ENCODE data around the gene SCTR.

Gene SCTR

DNA sequence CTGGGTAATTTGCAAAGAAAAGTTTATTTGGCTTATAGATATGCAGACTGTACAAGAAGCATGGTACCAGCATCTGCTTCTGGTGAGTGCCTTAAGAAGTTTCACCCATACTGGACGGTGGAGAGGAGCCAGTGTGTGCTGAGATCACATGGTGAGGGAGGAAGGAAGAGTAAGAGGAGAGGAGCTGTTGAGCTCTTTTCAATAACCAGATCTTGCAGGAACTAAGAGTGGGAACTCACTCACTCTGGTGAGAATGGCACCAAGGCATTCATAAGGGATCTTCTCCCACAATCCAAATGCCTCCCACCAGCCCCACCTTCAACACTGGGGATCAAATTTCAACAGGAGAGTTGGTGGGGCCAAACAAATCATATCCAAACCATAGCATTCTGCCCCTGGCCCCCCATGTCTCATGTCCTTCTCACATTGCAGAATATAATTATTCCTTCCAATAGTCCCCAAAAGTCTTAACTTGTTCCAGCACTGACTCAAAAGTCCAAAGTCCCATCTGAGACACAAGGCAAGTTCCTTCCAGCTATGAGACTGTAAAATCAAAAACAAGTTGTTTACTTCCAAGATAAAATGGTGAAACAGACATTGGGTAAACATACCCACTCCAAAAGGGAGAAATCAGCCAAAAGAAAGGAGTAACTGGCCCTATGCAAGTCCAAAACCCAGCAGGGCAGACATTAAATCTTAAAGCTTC, 104.3 kb downstream of the SCTR start:
- no peak for DNase-seq (ENCODE audit: low read depth in 1 of 2, low spot score in 1 of 2)
- H3K4me3 ChIP-seq (replicated peaks; ENCODE audit: insufficient read depth, low read length): no peak overlapping the region
- no peaks in the 10 kb centered on the region for H3K27me3 ChIP-seq (ENCODE audit: insufficient read depth, poor library complexity, severe bottlenecking)
- TF ChIP-seq, protein P1, sequence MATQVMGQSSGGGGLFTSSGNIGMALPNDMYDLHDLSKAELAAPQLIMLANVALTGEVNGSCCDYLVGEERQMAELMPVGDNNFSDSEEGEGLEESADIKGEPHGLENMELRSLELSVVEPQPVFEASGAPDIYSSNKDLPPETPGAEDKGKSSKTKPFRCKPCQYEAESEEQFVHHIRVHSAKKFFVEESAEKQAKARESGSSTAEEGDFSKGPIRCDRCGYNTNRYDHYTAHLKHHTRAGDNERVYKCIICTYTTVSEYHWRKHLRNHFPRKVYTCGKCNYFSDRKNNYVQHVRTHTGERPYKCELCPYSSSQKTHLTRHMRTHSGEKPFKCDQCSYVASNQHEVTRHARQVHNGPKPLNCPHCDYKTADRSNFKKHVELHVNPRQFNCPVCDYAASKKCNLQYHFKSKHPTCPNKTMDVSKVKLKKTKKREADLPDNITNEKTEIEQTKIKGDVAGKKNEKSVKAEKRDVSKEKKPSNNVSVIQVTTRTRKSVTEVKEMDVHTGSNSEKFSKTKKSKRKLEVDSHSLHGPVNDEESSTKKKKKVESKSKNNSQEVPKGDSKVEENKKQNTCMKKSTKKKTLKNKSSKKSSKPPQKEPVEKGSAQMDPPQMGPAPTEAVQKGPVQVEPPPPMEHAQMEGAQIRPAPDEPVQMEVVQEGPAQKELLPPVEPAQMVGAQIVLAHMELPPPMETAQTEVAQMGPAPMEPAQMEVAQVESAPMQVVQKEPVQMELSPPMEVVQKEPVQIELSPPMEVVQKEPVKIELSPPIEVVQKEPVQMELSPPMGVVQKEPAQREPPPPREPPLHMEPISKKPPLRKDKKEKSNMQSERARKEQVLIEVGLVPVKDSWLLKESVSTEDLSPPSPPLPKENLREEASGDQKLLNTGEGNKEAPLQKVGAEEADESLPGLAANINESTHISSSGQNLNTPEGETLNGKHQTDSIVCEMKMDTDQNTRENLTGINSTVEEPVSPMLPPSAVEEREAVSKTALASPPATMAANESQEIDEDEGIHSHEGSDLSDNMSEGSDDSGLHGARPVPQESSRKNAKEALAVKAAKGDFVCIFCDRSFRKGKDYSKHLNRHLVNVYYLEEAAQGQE (IDR thresholded peaks at IDR 0.05; ENCODE audit: insufficient replicate concordance, low read depth): no peak
- TF ChIP-seq GABPA (IDR thresholded peaks at IDR 0.05; ENCODE audit: low read depth) (no peak), POLR2AphosphoS5 (IDR thresholded peaks at IDR 0.05; ENCODE audit: low read depth) (no peak), SPI1 (IDR thresholded peaks at IDR 0.05; ENCODE audit: borderline replicate concordance, low read depth) (no peak)
- TF ChIP-seq, protein P2, sequence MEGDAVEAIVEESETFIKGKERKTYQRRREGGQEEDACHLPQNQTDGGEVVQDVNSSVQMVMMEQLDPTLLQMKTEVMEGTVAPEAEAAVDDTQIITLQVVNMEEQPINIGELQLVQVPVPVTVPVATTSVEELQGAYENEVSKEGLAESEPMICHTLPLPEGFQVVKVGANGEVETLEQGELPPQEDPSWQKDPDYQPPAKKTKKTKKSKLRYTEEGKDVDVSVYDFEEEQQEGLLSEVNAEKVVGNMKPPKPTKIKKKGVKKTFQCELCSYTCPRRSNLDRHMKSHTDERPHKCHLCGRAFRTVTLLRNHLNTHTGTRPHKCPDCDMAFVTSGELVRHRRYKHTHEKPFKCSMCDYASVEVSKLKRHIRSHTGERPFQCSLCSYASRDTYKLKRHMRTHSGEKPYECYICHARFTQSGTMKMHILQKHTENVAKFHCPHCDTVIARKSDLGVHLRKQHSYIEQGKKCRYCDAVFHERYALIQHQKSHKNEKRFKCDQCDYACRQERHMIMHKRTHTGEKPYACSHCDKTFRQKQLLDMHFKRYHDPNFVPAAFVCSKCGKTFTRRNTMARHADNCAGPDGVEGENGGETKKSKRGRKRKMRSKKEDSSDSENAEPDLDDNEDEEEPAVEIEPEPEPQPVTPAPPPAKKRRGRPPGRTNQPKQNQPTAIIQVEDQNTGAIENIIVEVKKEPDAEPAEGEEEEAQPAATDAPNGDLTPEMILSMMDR (IDR thresholded peaks at IDR 0.05; ENCODE audit: insufficient read depth, low read length): no peak
- no peak overlapping the region for H3K27ac ChIP-seq (replicated peaks)

DNA sequence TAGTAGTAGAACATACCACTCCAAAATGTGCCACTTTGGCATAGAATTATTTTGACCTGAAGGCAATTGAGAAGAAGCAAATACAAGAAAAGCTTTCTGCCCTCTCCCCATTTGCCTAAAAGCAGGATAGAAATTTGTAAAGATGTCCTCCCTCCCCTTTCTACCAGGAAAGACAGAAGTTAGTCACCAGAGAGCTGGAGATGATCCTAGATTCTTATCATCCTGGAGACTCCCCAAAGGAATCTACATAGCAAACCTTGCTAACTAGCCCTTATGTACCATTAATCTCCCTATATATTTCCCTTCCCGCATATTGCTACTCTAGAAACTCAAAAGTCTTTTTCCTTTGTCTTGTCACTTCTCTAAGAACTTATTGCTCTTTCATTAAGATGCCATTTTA, 105.2 kb downstream of the SCTR start:
- H3K27ac ChIP-seq (replicated peaks): no peak overlapping the region
- TF ChIP-seq GABPA (IDR thresholded peaks at IDR 0.05; ENCODE audit: low read depth) (no peak), POLR2AphosphoS5 (IDR thresholded peaks at IDR 0.05; ENCODE audit: low read depth) (no peak), SPI1 (IDR thresholded peaks at IDR 0.05; ENCODE audit: borderline replicate concordance, low read depth) (no peak)
- TF ChIP-seq, protein P1 (IDR thresholded peaks at IDR 0.05; ENCODE audit: insufficient replicate concordance, low read depth): no peak
- TF ChIP-seq, protein P2 (IDR thresholded peaks at IDR 0.05; ENCODE audit: insufficient read depth, low read length): no peak
- no peak overlapping the region for H3K4me3 ChIP-seq (replicated peaks; ENCODE audit: insufficient read depth, low read length)
- no peak for DNase-seq (ENCODE audit: low read depth in 1 of 2, low spot score in 1 of 2)
- no peaks in the 10 kb centered on the region for H3K27me3 ChIP-seq (ENCODE audit: insufficient read depth, poor library complexity, severe bottlenecking)

DNA sequence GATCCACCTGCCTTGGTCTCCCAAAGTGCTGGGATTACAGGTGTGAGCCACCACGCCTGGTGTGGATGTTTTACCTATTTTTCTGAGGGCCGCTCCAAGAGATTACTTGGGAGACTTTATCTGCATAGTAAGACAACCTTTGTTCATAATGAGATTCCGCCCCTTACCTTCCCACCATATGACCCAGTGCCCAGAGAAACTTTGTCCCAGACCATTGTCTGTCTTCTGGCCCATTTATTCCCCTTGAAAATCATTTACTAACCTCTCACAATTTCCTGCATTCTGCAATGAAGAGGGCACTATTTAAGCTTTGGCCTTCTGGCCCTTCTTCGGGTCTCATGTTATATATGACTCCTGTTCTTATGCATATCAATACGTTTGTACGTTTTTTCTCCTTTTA, 106.4 kb downstream of the SCTR start:
- H3K27me3 ChIP-seq (ENCODE audit: insufficient read depth, poor library complexity, severe bottlenecking): no peaks in the 10 kb centered on the region
- no peak overlapping the region for H3K27ac ChIP-seq (replicated peaks)
- DNase-seq (ENCODE audit: low read depth in 1 of 2, low spot score in 1 of 2): no peak
- H3K4me3 ChIP-seq (replicated peaks; ENCODE audit: insufficient read depth, low read length): no peak overlapping the region
- TF ChIP-seq POLR2AphosphoS5 (IDR thresholded peaks at IDR 0.05; ENCODE audit: low read depth) (no peak), GABPA (IDR thresholded peaks at IDR 0.05; ENCODE audit: low read depth) (no peak), SPI1 (IDR thresholded peaks at IDR 0.05; ENCODE audit: borderline replicate concordance, low read depth) (no peak)
- TF ChIP-seq, protein P2 (IDR thresholded peaks at IDR 0.05; ENCODE audit: insufficient read depth, low read length): no peak
- TF ChIP-seq, protein P1 (IDR thresholded peaks at IDR 0.05; ENCODE audit: insufficient replicate concordance, low read depth): no peak
